Neural crest cell (in vitro differentiated cells): ENCODE results near the gene CDK1. TPM values are rescaled to one million over a fixed set of nuclear protein-coding genes. Genes with fewer than 3 reads are reported as not detected.

Source experiments
- DNase-seq: peaks from one replicate; pipeline ENCODE4 v3.0.0; 2021; ENCODE audit warnings: low read depth, mixed read lengths, low spot score
- H3K27ac Mint-ChIP-seq: one replicate; pipeline ENCODE4 v1.8.0; 2021; ENCODE audit warnings: mild to moderate bottlenecking, mixed read lengths; ENCODE audit not compliant: unreplicated experiment
- H3K27me3 Mint-ChIP-seq: 2 replicates; pipeline ENCODE4 v1.8.0; 2021; ENCODE audit warnings: low read depth, mild to moderate bottlenecking, mixed read lengths
- H3K36me3 Mint-ChIP-seq: 2 replicates; pipeline ENCODE4 v1.8.0; 2021; ENCODE audit warnings: low read depth, mild to moderate bottlenecking, mixed read lengths
- H3K4me1 Mint-ChIP-seq: 2 replicates; pipeline ENCODE4 v1.8.0; 2021; ENCODE audit warnings: mixed read lengths
- H3K4me3 Mint-ChIP-seq: one replicate; pipeline ENCODE4 v1.8.0; 2021; ENCODE audit warnings: mild to moderate bottlenecking, mixed read lengths
- H3K9me3 Mint-ChIP-seq: 2 replicates; pipeline ENCODE4 v1.8.0; 2021; ENCODE audit warnings: mixed read lengths
- CTCF ChIP-seq: fragments of 200-600 bp; sonication (generic); conservative IDR thresholded peaks from 2 replicates; pipeline ENCODE4 v1.5.0; 2021; ENCODE audit warnings: antibody characterized with exemption, mild to moderate bottlenecking
- total RNA-seq: library from RNA; stranded (reverse); gene quantifications from 2 replicates; pipeline ENCODE4 v1.2.1, GENCODE V29; 2021

CDK1 gene
- total RNA-seq, 1 donor from 2014 or later: 92.8 TPM

- H3K36me3 Mint-ChIP-seq: peaks cover 31% of the 10 kb centered on the region
- H3K4me1 Mint-ChIP-seq: peaks cover 4% of the 10 kb centered on the region
- H3K27me3 Mint-ChIP-seq: no peaks in the 10 kb centered on the region
- H3K4me3 Mint-ChIP-seq: no peak overlapping the region
- H3K27ac Mint-ChIP-seq: no peak overlapping the region
- no peak for DNase-seq
- no peaks in the 10 kb centered on the region for H3K9me3 Mint-ChIP-seq
- TF ChIP-seq CTCF: no peak
Observed at GRCh38 chr10:60794953-60795352, 16.7 kb downstream of the CDK1 start.

- no peaks in the 10 kb centered on the region for H3K27me3 Mint-ChIP-seq
- H3K36me3 Mint-ChIP-seq: peaks cover 26% of the 10 kb centered on the region
- no peak overlapping the region for H3K4me3 Mint-ChIP-seq
- no peak for DNase-seq
- no peaks in the 10 kb centered on the region for H3K9me3 Mint-ChIP-seq
- H3K27ac Mint-ChIP-seq: no peak overlapping the region
- peaks cover 2% of the 10 kb centered on the region for H3K4me1 Mint-ChIP-seq
- TF ChIP-seq CTCF: no peak
Observed at GRCh38 chr10:60795465-60796202, 17.4 kb downstream of the CDK1 start.

GRCh38 chr10:60796481-60796880 is 18.2 kb downstream of the CDK1 start:
- H3K9me3 Mint-ChIP-seq: no peaks in the 10 kb centered on the region
- no peaks in the 10 kb centered on the region for H3K4me1 Mint-ChIP-seq
- no peak overlapping the region for H3K4me3 Mint-ChIP-seq
- H3K36me3 Mint-ChIP-seq: peaks cover 22% of the 10 kb centered on the region
- no peaks in the 10 kb centered on the region for H3K27me3 Mint-ChIP-seq
- DNase-seq: no peak
- no peak for TF ChIP-seq CTCF
- no peak overlapping the region for H3K27ac Mint-ChIP-seq

- Mint-ChIP-seq H3K36me3 (peaks cover 22% of the 10 kb centered on the region), H3K4me1 (no peaks in the 10 kb centered on the region), H3K27ac (no peak overlapping the region), H3K27me3 (no peaks in the 10 kb centered on the region), H3K9me3 (no peaks in the 10 kb centered on the region), H3K4me3 (no peak overlapping the region)
- TF ChIP-seq CTCF: no peak
- no peak for DNase-seq
Observed at GRCh38 chr10:60797200-60797599, 18.9 kb downstream of the CDK1 start.

GRCh38 chr10:60798031-60798430 is 19.8 kb downstream of the CDK1 start:
- H3K36me3 Mint-ChIP-seq: peaks cover 22% of the 10 kb centered on the region
- no peaks in the 10 kb centered on the region for H3K9me3 Mint-ChIP-seq
- no peaks in the 10 kb centered on the region for H3K27me3 Mint-ChIP-seq
- no peak overlapping the region for H3K4me3 Mint-ChIP-seq
- H3K4me1 Mint-ChIP-seq: peaks cover 2% of the 10 kb centered on the region
- no peak for TF ChIP-seq CTCF
- no peak for DNase-seq
- H3K27ac Mint-ChIP-seq: no peak overlapping the region
